ENCODE results near the gene MRPL43.

DNA sequence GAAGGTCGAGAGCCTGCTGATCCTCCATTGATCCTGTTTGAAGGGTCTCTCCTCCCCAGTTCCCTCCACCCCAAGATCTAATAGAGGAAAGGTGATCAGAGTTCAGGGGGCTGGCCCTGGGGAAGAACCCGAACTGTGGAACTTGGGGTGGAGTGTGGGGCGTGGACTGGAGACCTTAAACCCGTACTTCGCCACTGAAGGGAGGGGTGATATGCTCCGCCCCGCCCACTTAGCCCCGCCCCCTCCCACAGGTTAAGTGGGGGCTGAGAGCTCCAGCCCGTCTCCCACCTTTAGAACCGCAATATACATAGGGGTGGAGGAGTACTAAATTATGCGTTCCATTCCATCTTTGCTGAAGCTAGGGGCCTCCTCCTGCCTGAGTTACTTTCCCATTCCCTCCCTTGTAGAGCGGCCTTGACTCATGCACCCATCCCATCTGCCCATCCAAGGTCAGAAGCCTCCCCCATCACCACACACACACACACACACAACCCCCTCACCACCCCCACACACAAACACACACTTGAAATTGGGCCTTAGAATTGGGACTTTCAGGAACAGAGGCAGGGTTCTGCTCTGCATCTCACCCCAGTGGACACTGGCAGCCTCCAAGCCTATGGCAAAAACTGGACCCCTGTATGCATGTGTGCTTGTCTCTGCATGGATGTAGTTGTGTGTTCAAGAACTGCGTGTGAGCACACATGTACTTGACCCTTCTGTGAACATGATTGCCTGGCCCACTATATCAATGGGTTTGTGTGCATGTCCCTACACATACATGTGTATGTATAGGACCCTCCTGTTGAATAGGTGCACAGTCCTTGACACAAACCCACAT, 17.0 kb downstream of the MRPL43 start:
- no peak for TF ChIP-seq POLR2A (IDR thresholded peaks at IDR 0.05)
- TF ChIP-seq, protein P1, sequence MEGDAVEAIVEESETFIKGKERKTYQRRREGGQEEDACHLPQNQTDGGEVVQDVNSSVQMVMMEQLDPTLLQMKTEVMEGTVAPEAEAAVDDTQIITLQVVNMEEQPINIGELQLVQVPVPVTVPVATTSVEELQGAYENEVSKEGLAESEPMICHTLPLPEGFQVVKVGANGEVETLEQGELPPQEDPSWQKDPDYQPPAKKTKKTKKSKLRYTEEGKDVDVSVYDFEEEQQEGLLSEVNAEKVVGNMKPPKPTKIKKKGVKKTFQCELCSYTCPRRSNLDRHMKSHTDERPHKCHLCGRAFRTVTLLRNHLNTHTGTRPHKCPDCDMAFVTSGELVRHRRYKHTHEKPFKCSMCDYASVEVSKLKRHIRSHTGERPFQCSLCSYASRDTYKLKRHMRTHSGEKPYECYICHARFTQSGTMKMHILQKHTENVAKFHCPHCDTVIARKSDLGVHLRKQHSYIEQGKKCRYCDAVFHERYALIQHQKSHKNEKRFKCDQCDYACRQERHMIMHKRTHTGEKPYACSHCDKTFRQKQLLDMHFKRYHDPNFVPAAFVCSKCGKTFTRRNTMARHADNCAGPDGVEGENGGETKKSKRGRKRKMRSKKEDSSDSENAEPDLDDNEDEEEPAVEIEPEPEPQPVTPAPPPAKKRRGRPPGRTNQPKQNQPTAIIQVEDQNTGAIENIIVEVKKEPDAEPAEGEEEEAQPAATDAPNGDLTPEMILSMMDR (IDR thresholded peaks at IDR 0.05): no peak
- TF ChIP-seq POLR2AphosphoS5 (IDR thresholded peaks at IDR 0.05): no peak

Data from suprapubic skin (tissue), 4 donors.